Left lung (tissue), 10 donors: ENCODE results near the gene FILIP1L. TPM values are rescaled to one million over a fixed set of nuclear protein-coding genes. Genes with fewer than 3 reads are reported as not detected.

ENCODE experiments used
- ATAC-seq: fragments of 200-7000 bp; cut with Tn5 transposase; one replicate; pipeline ENCODE4 v1.9.1; 2020; ENCODE audit warnings: moderate library complexity
- DNase-seq, 4 donors: peaks; one replicate each; pipeline ENCODE4 v3.0.0-alpha.2; 2013 to 2020
- H3K27ac ChIP-seq, 2 donors: fragments of 200-600 bp; sonication (generic) in 1 of 2; one replicate each; pipeline versions ENCODE4 v1.5.0 to v1.8.0; 2020 to 2021
- H3K27me3 ChIP-seq, 2 donors: fragments of 200-600 bp; sonication (generic) in 1 of 2; one replicate each; pipeline versions ENCODE4 v1.5.0 to v1.8.0; 2020 to 2021
- H3K36me3 ChIP-seq, 2 donors: fragments of 200-600 bp; sonication (generic) in 1 of 2; one replicate each; pipeline versions ENCODE4 v1.5.0 to v1.8.0; 2020 to 2021
- H3K4me1 ChIP-seq, 2 donors: fragments of 200-600 bp; one replicate each; pipeline ENCODE4 v1.8.0; 2021
- H3K4me3 ChIP-seq, 2 donors: fragments of 200-600 bp; sonication (generic) in 1 of 2; one replicate each; pipeline versions ENCODE4 v1.5.0 to v1.8.0; 2020 to 2021; ENCODE audit warnings: mild to moderate bottlenecking in 1 of 2
- H3K9me3 ChIP-seq, 2 donors: fragments of 200-600 bp; sonication (generic) in 1 of 2; one replicate each; pipeline versions ENCODE4 v1.5.0 to v1.8.0; 2020 to 2021
- CTCF ChIP-seq, 2 donors: fragments of 200-600 bp; sonication (generic) in 1 of 2; IDR thresholded peaks; one replicate each; pipeline versions ENCODE4 v1.5.0 to v1.8.0; 2021; ENCODE audit warnings: antibody characterized with exemption in 2 of 2
- intact Hi-C, 2 donors: fragments of 100-400 bp; cut with DNase I; formaldehyde crosslinking; loops; one replicate each; pipeline versions ENCODE4 v1.11.2 to v1.14.2; 2022
- polyA plus RNA-seq, 6 donors: library from polyadenylated mRNA; unstranded; fragments of 120-200 nt; gene quantifications; one replicate each; pipeline ENCODE4 v1.2.1, GENCODE V29; 2013; ENCODE audit not compliant: insufficient read length in 6 of 6
- total RNA-seq, 2 donors: library from RNA; stranded (reverse); fragmentation: NEBNext Ultra II Directional; extraction: Animal tissue kit (Norgen Biotek cat#: 25700); gene quantifications; one replicate each; pipeline ENCODE4 v1.2.1, GENCODE V29; 2021
- donor health status: DM: no; HTN: yes; CAD: no.
- donor health status: DM: no; HTN: no; CAD: no.

Gene FILIP1L
- total and polyA plus RNA-seq, 8 donors: 10.6 to 68.9 (median 14.8) TPM

GRCh38 chr3:99982650-99983049, 131.7 kb downstream of the FILIP1L start:
- Histone ChIP-seq H3K36me3 (no peaks in the 10 kb centered on the region), H3K27me3 (no peaks in the 10 kb centered on the region), H3K27ac (no peak overlapping the region), H3K4me3 (no peak overlapping the region), H3K4me1 (no peaks in the 10 kb centered on the region), H3K9me3 (no peaks in the 10 kb centered on the region)
- TF ChIP-seq CTCF (IDR thresholded peaks at IDR 0.05): no peak
- DNase-seq (no peak), ATAC-seq (no peak)
- intact Hi-C loops: no loop called here

- Histone ChIP-seq H3K9me3 (no peaks in the 10 kb centered on the region), H3K27me3 (no peaks in the 10 kb centered on the region), H3K4me1 (no peaks in the 10 kb centered on the region), H3K36me3 (no peaks in the 10 kb centered on the region), H3K4me3 (no peak overlapping the region), H3K27ac (no peak overlapping the region)
- DNase-seq (no peak), ATAC-seq (no peak)
- no peak for TF ChIP-seq CTCF (IDR thresholded peaks at IDR 0.05)
- intact Hi-C loops: no loop called here
Measured at GRCh38 chr3:99981138-99981537, 133.2 kb downstream of the FILIP1L start.

GRCh38 chr3:99980606-99981005, 133.7 kb downstream of the FILIP1L start:
- no peaks in the 10 kb centered on the region for H3K36me3 ChIP-seq
- DNase-seq: no peak
- H3K27ac ChIP-seq: no peak overlapping the region
- H3K9me3 ChIP-seq: no peaks in the 10 kb centered on the region
- H3K4me3 ChIP-seq: no peak overlapping the region
- intact Hi-C loops: no loop called here
- no peaks in the 10 kb centered on the region for H3K4me1 ChIP-seq
- H3K27me3 ChIP-seq: no peaks in the 10 kb centered on the region
- TF ChIP-seq CTCF (IDR thresholded peaks at IDR 0.05): no peak
- no peak for ATAC-seq

GRCh38 chr3:99978221-99978620, 136.1 kb downstream of the FILIP1L start:
- intact Hi-C loops: no loop called here
- Histone ChIP-seq H3K4me3 (no peak overlapping the region), H3K27me3 (no peaks in the 10 kb centered on the region), H3K9me3 (no peaks in the 10 kb centered on the region), H3K36me3 (no peaks in the 10 kb centered on the region), H3K4me1 (no peaks in the 10 kb centered on the region), H3K27ac (no peak overlapping the region)
- no peak for ATAC-seq
- no peak for TF ChIP-seq CTCF (IDR thresholded peaks at IDR 0.05)
- no peak for DNase-seq

GRCh38 chr3:99976584-99976983, 137.7 kb downstream of the FILIP1L start:
- no peaks in the 10 kb centered on the region for H3K9me3 ChIP-seq
- DNase-seq (no peak), ATAC-seq (no peak)
- no peaks in the 10 kb centered on the region for H3K36me3 ChIP-seq
- no peaks in the 10 kb centered on the region for H3K27me3 ChIP-seq
- H3K27ac ChIP-seq: no peak overlapping the region
- no peaks in the 10 kb centered on the region for H3K4me1 ChIP-seq
- H3K4me3 ChIP-seq: no peak overlapping the region
- TF ChIP-seq CTCF (IDR thresholded peaks at IDR 0.05): no peak
- intact Hi-C loops: no loop called here
